Measurements from ENCODE around the gene GKAP1. TPM values are rescaled to one million over a fixed set of nuclear protein-coding genes. Genes with fewer than 3 reads are reported as not detected.

The GKAP1 gene
- total and polyA plus RNA-seq, 4 donors: 3.2 to 10.9 (median 4.8) TPM

- H3K9ac ChIP-seq (ENCODE audit: low read depth in 1 of 2, low read length in 2 of 2): no peak overlapping the region
- WGBS: 70% methylated on average over 4 of the region's 4 CpGs
- no peaks in the 10 kb centered on the region for H3K9me3 ChIP-seq (ENCODE audit: control insufficient read depth in 4 of 4, low read length in 3 of 4)
- DNase-seq (ENCODE audit: low spot score): no peak
- no peaks in the 10 kb centered on the region for H3K27me3 ChIP-seq (ENCODE audit: control insufficient read depth in 4 of 4, insufficient read depth in 4 of 4, low read length in 3 of 4)
- H3K4me1 ChIP-seq (ENCODE audit: control insufficient read depth in 4 of 4, insufficient read depth in 4 of 4, low read length in 3 of 4): peaks cover 6 to 16% (median 8%) of the 10 kb centered on the region in 4 donors
- no peak overlapping the region for H3K27ac ChIP-seq (ENCODE audit: low read depth in 1 of 2, low read length in 2 of 2)
- TF ChIP-seq, protein P1, sequence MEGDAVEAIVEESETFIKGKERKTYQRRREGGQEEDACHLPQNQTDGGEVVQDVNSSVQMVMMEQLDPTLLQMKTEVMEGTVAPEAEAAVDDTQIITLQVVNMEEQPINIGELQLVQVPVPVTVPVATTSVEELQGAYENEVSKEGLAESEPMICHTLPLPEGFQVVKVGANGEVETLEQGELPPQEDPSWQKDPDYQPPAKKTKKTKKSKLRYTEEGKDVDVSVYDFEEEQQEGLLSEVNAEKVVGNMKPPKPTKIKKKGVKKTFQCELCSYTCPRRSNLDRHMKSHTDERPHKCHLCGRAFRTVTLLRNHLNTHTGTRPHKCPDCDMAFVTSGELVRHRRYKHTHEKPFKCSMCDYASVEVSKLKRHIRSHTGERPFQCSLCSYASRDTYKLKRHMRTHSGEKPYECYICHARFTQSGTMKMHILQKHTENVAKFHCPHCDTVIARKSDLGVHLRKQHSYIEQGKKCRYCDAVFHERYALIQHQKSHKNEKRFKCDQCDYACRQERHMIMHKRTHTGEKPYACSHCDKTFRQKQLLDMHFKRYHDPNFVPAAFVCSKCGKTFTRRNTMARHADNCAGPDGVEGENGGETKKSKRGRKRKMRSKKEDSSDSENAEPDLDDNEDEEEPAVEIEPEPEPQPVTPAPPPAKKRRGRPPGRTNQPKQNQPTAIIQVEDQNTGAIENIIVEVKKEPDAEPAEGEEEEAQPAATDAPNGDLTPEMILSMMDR (IDR thresholded peaks at IDR 0.05; ENCODE audit: low read depth, low read length, missing input control): no peak
- TF ChIP-seq RXRA (IDR thresholded peaks at IDR 0.05) (no peak), GABPA (IDR thresholded peaks at IDR 0.05 in 1 of 2, conservative IDR thresholded peaks at IDR 0.05 in 1 of 2) (no peak), YY1 (IDR thresholded peaks at IDR 0.05) (no peak), MAX (IDR thresholded peaks at IDR 0.05) (no peak), FOXA2 (IDR thresholded peaks at IDR 0.05) (no peak)
- H3K36me3 ChIP-seq (ENCODE audit: control insufficient read depth in 4 of 4, insufficient read depth in 3 of 4, low read depth in 1 of 4, low read length in 3 of 4): no peaks in the 10 kb centered on the region
- H3K4me3 ChIP-seq (ENCODE audit: low read depth in 1 of 3, low read length in 3 of 3): no peak overlapping the region
Measured at GRCh38 chr9:83698976-83699585, 118.5 kb downstream of the GKAP1 start.

DNA sequence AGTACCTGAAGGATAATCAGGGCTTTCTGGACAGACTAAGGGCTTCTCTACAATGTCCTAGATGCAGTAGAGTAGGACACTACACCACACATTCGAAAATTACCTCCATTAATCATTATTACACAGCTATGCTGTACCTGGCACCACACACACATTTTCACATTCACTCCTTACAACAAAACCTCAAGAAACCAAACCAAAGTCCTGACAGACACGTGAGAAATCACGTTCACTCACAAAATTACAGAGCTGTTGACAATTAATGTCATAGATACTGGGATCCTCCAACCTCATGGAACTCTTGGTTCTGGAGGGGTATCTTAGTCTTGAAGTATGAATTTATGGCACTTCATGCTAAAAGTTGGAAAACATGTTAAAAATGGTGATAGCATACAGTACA, 126.1 kb downstream of the GKAP1 start:
- no peaks in the 10 kb centered on the region for H3K9me3 ChIP-seq (ENCODE audit: control insufficient read depth in 4 of 4, low read length in 3 of 4)
- H3K27ac ChIP-seq (ENCODE audit: low read depth in 1 of 2, low read length in 2 of 2): no peak overlapping the region
- peaks cover 3 to 20% (median 8%) of the 10 kb centered on the region in 4 donors for H3K4me1 ChIP-seq (ENCODE audit: control insufficient read depth in 4 of 4, insufficient read depth in 4 of 4, low read length in 3 of 4)
- no peak overlapping the region for H3K9ac ChIP-seq (ENCODE audit: low read depth in 1 of 2, low read length in 2 of 2)
- no peak for TF ChIP-seq YY1 (IDR thresholded peaks at IDR 0.05)
- no peak for TF ChIP-seq TAF1 (conservative IDR thresholded peaks at IDR 0.05)
- no peak for TF ChIP-seq MAX (IDR thresholded peaks at IDR 0.05)
- no peak for TF ChIP-seq RAD21 (IDR thresholded peaks at IDR 0.05)
- TF ChIP-seq GABPA (IDR thresholded peaks at IDR 0.05 in 1 of 2, conservative IDR thresholded peaks at IDR 0.05 in 1 of 2): no peak
- no peak for TF ChIP-seq HNF4A (conservative IDR thresholded peaks at IDR 0.05)
- TF ChIP-seq, protein P1 (IDR thresholded peaks at IDR 0.05; ENCODE audit: low read depth, low read length, missing input control): no peak
- no peak for TF ChIP-seq ZBTB33 (IDR thresholded peaks at IDR 0.05)
- no peak for TF ChIP-seq SP1 (IDR thresholded peaks at IDR 0.05)
- TF ChIP-seq HNF4G (IDR thresholded peaks at IDR 0.05): no peak
- no peak for TF ChIP-seq RXRA (IDR thresholded peaks at IDR 0.05)
- TF ChIP-seq EGR1 (IDR thresholded peaks at IDR 0.05; ENCODE audit: low read depth in 2 of 2): no peak
- no peak for TF ChIP-seq ATF3 (IDR thresholded peaks at IDR 0.05)
- WGBS: 88% methylated on average over 3 of the region's 3 CpGs
- no peaks in the 10 kb centered on the region for H3K36me3 ChIP-seq (ENCODE audit: control insufficient read depth in 4 of 4, insufficient read depth in 3 of 4, low read depth in 1 of 4, low read length in 3 of 4)
- H3K27me3 ChIP-seq (ENCODE audit: control insufficient read depth in 4 of 4, insufficient read depth in 4 of 4, low read length in 3 of 4): no peaks in the 10 kb centered on the region
- no peak for DNase-seq (ENCODE audit: low spot score)
- H3K4me3 ChIP-seq (ENCODE audit: low read depth in 1 of 3, low read length in 3 of 3): no peak overlapping the region

Other genes with a start within 250 kb of the GKAP1 start
- 10 to 100 TPM in 1 of 2 donors, 1 to 10 TPM in 1; 5.6 to 14.6 TPM for gene IDNK, start 194.6 kb downstream of the GKAP1 start, total RNA-seq
- gene IDNK, start 194.6 kb downstream of the GKAP1 start, polyA plus RNA-seq: 10 to 100 TPM; 14.8 to 33.4 TPM
- 10 to 100 TPM; 77.3 to 88.8 TPM for gene UBQLN1, start 109.8 kb downstream of the GKAP1 start, total RNA-seq
- 10 to 100 TPM; 42.7 to 48.9 TPM for gene UBQLN1, start 109.8 kb downstream of the GKAP1 start, polyA plus RNA-seq
- 1 to 10 TPM; 1.1 to 5.1 TPM for gene KIF27, start 103.7 kb upstream of the GKAP1 start, total RNA-seq
- 1 to 10 TPM in 1 of 2 donors, under 1 TPM in 1; 0.55 to 2.1 TPM for gene KIF27, start 103.7 kb upstream of the GKAP1 start, polyA plus RNA-seq
- 100 to 1,000 TPM; 281 to 403 TPM for gene HNRNPK, start 162.4 kb upstream of the GKAP1 start, total RNA-seq
- 100 to 1,000 TPM; 137 to 182 TPM for gene HNRNPK, start 162.4 kb upstream of the GKAP1 start, polyA plus RNA-seq
- 10 to 100 TPM in 1 of 2 donors, 1 to 10 TPM in 1; 5.4 to 10.4 TPM for gene RMI1, start 163.0 kb upstream of the GKAP1 start, total RNA-seq
- gene RMI1, start 163.0 kb upstream of the GKAP1 start, polyA plus RNA-seq: 1 to 10 TPM; 2.0 to 2.6 TPM

Measured in liver (tissue), 9 donors.